Astrocyte (in vitro differentiated cells and primary cell): ENCODE results near the gene VWA1.

Source experiments
- CTCF ChIP-seq: IDR thresholded peaks from 2 replicates; pipeline ENCODE4 v1.5.1; 2011; ENCODE audit warnings: low read depth, mild to moderate bottlenecking, inconsistent platforms, low read length, moderate library complexity; ENCODE audit not compliant: insufficient read depth
- EZH2 ChIP-seq: IDR thresholded peaks from 2 replicates; pipeline ENCODE4 v1.6.1; 2012; ENCODE audit warnings: mild to moderate bottlenecking, low read length, inconsistent platforms; ENCODE audit not compliant: insufficient read depth

DNA sequence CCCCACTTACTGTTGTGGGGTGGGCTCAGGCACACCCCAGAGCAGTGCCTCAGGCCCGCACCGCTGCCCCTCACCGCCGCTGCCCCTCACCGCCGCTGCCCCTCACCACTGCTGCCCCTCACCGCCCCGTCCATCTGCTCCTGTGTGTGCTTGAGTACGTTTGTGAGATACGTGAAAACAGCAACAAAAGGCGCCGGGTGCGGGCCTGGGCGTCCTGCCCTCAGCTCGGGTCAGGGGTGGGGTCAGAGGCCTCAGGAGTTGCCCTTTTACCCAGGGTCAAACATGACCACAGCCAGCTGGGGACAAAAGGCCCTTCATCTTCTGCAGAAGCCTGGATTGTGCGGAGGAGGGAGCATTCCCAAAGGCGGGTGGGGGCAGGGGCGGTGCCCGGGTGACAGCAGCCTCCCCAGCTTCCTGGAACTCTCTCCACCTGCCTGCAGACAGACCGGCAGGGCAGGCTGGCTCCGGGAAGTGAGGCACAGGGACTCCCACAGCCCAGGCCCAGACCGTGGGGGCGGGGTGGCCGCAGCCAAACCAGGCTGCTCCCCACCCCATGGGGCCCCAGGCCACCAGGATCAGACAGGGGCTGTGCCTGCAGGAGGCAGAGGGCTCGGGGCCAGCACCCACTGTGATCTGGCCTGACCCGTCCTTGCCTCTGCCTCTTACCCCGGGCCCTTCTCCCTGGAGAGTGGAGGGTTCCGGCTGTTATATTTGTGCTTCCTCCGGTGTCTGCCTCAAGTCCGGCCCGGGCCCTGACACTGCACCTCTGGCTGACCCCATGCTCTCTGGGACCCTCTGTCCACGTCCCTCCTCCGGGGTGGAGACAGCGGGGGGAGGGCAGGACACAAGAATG lies 2.3 kb upstream of the VWA1 start:
- TF ChIP-seq CTCF (no peak), EZH2 (no peak)
